SK-N-SH treated with all-trans-retinoic acid at 6 μM for 48 hours (cell line): ENCODE data around the gene SLC7A5.

Source experiments
- BACH2 ChIP-seq: fragments of 250-450 bp; sonication (Bioruptor Pico); IDR thresholded peaks from 2 replicates; pipeline ENCODE4 v1.9.0; 2021; ENCODE audit warnings: mild to moderate bottlenecking, borderline replicate concordance
- CREB5 ChIP-seq: fragments of 250-450 bp; sonication (Bioruptor Pico); IDR thresholded peaks from 2 replicates; pipeline ENCODE4 v1.5.1; 2020; ENCODE audit warnings: low read depth, mild to moderate bottlenecking, moderate library complexity
- OSR1 ChIP-seq: fragments of 250-450 bp; sonication (Bioruptor Pico); IDR thresholded peaks from 2 replicates; pipeline ENCODE4 v1.8.0; 2022; ENCODE audit warnings: moderate library complexity, mild to moderate bottlenecking, inconsistent platforms
- RARB ChIP-seq: fragments of 250-450 bp; sonication (Bioruptor Pico); IDR thresholded peaks from 2 replicates; pipeline ENCODE4 v1.8.0; 2021; ENCODE audit warnings: mild to moderate bottlenecking, moderate library complexity
- ZC3H10 ChIP-seq: fragments of 250-450 bp; sonication (Bioruptor Pico); IDR thresholded peaks from 2 replicates; pipeline ENCODE4 v1.5.1; 2021; ENCODE audit warnings: mild to moderate bottlenecking, moderate library complexity

GRCh38 chr16:87897521-87898505, 28.5 kb upstream of the SLC7A5 start:
- TF ChIP-seq BACH2 (CRISPR knock-in tag) (no peak), OSR1 (CRISPR knock-in tag) (no peak), ZC3H10 (no peak), CREB5 (CRISPR knock-in tag) (no peak), RARB (CRISPR knock-in tag) (no peak)
